Measurements from ENCODE around the gene ACTR2. TPM values are rescaled to one million over a fixed set of nuclear protein-coding genes. Genes with fewer than 3 reads are reported as not detected.
A peak's percentile ranks its signal among the peaks of the same experiment; 100 is the strongest.
"Not testable (repeated sequence)": the region's sequence is repeated elsewhere in the genome, so short reads cannot be mapped to it uniquely, and the experiment has no call there.

ACTR2 gene
- total and polyA plus RNA-seq, 2 donors, result 85.3 to 145 TPM

DNA sequence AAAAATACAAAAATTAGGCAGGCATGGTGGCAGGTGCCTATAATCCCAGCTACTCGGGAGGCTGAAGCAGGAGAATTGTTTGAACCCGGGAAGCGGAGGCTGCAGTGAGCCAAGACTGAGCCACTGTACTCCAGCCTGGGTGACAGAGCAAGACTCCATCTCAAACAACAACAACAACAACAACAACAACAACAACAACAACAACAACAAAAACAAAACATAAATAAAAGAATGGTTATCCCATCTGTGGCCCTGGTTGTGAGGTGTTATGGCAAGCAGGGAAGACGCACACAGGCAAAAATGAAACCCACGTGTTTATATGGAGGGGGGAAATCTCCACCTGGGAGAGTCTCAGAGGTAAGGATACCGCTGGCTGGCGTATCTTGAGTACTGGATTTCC, 89.7 kb downstream of the ACTR2 start:
- not testable (repeated sequence) for H3K4me1 ChIP-seq (ENCODE audit: insufficient read depth); H3K27ac ChIP-seq (ENCODE audit: low read depth); DNase-seq (ENCODE audit: extremely low spot score); H3K4me3 ChIP-seq (ENCODE audit: low read depth, low read length); H3K36me3 ChIP-seq (ENCODE audit: insufficient read depth)
- WGBS, result 93% methylated on average over 7 of the region's 7 CpGs

DNA sequence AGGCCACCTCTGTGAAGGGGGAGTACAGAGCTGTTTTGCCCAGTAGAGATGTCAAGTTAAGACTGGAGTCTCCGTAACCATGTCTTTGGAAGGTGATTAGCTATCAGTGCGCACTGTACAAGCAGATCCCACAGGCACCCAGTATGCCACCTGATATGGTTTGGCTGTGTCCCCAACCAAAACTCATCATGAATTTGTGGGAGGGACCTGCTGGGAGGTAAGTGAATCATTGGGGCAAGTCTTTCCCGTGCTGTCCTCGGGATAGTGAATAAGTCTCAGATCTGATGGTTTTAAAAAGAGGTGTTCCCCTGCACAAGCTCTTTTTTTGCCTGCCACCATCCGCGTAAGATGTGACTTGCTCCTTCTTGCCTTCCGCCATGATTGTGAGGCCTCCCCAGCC, 90.2 kb downstream of the ACTR2 start:
- Histone ChIP-seq H3K4me3 (ENCODE audit: low read depth, low read length) (no peak overlapping the region), H3K4me1 (ENCODE audit: insufficient read depth) (no peaks in the 10 kb centered on the region), H3K27ac (ENCODE audit: low read depth) (no peak overlapping the region), H3K36me3 (ENCODE audit: insufficient read depth) (peaks cover 2% of the 10 kb centered on the region)
- no peak for DNase-seq (ENCODE audit: extremely low spot score)
- 98% methylated on average over 7 of the region's 7 CpGs for WGBS

DNA sequence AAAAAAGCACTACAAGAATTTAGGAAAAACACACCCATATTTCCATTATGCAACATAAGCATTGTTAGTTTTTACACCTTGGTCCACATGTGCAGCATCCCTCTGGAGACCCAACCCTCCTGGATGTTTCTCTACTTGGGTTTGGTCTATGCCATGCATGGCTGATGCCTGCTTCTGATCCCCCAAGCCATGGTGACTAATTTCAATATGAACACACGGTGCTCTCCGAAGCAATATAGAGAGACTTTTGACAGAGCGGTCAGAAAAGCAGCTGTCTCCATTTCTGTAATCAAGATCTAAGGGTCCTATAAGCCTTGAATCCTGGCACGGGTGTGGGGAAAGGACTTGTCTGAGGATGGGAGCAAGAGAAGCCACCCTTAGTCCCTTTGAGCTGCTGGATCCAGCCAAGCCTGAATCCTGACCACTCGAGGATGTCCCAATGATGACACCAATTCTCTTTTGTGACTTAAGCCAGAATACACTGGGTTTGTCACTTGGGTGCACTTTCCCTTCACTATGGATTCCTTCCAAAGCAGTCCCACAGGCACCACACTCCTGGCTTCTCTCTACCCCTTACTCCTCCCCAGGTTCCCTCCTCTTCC, 91.5 kb downstream of the ACTR2 start:
- Histone ChIP-seq H3K36me3 (ENCODE audit: insufficient read depth) (no peaks in the 10 kb centered on the region), H3K4me3 (ENCODE audit: low read depth, low read length) (no peak overlapping the region), H3K27ac (ENCODE audit: low read depth) (peak overlapping the region; percentile 72), H3K4me1 (ENCODE audit: insufficient read depth) (no peaks in the 10 kb centered on the region)
- WGBS, result 95% methylated on average over 5 of the region's 5 CpGs
- no peak for DNase-seq (ENCODE audit: extremely low spot score)

DNA sequence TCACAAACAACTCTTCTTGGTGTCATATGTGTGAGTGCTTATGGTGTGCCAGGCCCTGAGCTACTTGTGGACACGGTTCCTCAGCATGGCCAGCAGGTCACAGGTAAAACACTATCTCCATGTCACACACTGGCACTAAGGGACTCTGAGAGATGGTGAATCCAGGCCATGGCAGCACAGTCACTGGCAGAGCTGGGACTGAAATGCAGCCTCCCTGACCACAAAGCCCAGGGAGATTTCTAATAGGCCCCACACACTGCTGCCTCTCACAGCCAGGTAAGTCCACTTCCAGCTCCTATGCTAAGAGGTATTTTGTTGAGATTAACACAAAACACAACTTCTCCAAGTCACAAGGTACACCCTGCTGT, 92.0 kb downstream of the ACTR2 start:
- no peaks in the 10 kb centered on the region for H3K4me1 ChIP-seq (ENCODE audit: insufficient read depth)
- no peaks in the 10 kb centered on the region for H3K36me3 ChIP-seq (ENCODE audit: insufficient read depth)
- WGBS, result 91% methylated on average over 1 of the region's 1 CpG
- H3K27ac ChIP-seq (ENCODE audit: low read depth), result peak overlapping the region; percentile 72
- no peak for DNase-seq (ENCODE audit: extremely low spot score)
- H3K4me3 ChIP-seq (ENCODE audit: low read depth, low read length), result no peak overlapping the region

DNA sequence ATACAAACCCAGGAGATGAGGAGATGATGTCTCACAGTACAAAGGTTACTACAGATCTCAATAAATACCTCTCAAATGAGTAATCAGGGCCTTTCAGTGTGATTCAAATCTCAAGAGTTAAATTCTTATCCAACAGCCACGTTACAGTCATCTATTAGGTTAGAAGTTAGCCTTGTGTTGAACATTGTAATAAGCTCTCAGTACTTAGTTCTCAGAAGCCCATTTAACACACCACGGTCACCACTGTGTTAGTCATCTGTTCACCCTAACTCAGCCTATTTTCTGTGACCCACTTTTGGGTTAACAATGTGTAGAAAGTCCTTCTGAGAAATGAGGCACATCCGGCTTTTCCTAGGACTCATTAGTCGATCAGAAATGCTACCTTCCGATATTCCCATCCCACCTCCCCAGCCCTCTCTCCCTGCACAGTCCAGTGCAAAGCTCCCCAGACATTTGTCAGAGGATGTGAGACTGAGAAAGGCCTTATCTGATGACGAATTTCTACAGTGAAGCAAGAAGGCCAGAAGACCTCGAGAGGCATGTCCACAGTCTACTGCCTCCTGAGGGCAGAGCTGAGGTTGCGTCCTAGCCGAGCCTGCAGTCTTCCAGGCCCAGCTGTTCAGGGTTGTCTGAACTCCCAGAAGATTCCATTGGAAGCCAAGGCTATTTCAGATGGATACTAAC, 92.6 kb downstream of the ACTR2 start:
- Histone ChIP-seq H3K4me1 (ENCODE audit: insufficient read depth) (no peaks in the 10 kb centered on the region), H3K27ac (ENCODE audit: low read depth) (no peak overlapping the region), H3K36me3 (ENCODE audit: insufficient read depth) (no peaks in the 10 kb centered on the region), H3K4me3 (ENCODE audit: low read depth, low read length) (no peak overlapping the region)
- DNase-seq (ENCODE audit: extremely low spot score), result no peak
- 56% methylated on average over 9 of the region's 9 CpGs for WGBS

Other genes starting within 250 kb of the ACTR2 start
- gene SLC1A4, start 238.4 kb upstream of the ACTR2 start, total RNA-seq, result 13.5 TPM
- 4.8 TPM for gene SLC1A4, start 238.4 kb upstream of the ACTR2 start, polyA plus RNA-seq
- gene CEP68, start 171.4 kb upstream of the ACTR2 start, total RNA-seq, result 32.3 TPM
- gene CEP68, start 171.4 kb upstream of the ACTR2 start, polyA plus RNA-seq, result 18.5 TPM
- 140 TPM for gene RAB1A, start 97.7 kb upstream of the ACTR2 start, total RNA-seq
- 130 TPM for gene RAB1A, start 97.7 kb upstream of the ACTR2 start, polyA plus RNA-seq
- 19.1 TPM for gene SPRED2, start 204.8 kb downstream of the ACTR2 start, total RNA-seq
- 12.0 TPM for gene SPRED2, start 204.8 kb downstream of the ACTR2 start, polyA plus RNA-seq

All from urinary bladder (tissue), 4 donors.